ENCODE results near the gene RPS8. TPM values are rescaled to one million over a fixed set of nuclear protein-coding genes. Genes with fewer than 3 reads are reported as not detected.
"Not testable (repeated sequence)": the region's sequence is repeated elsewhere in the genome, so short reads cannot be mapped to it uniquely, and the experiment has no call there.

RPS8 gene
- total and polyA plus RNA-seq, 4 experiments from 2014 or later = 778 to 2,811 (median 2,025) TPM

- peaks cover 6 to 10% (median 6%) of the 10 kb centered on the region in 4 donors for H3K4me1 Mint-ChIP-seq
- intact Hi-C loops (cut with micrococcal nuclease) = no loop called here
- H3K4me1 ChIP-seq (ENCODE audit: insufficient read depth, low read length) = peaks cover 9% of the 10 kb centered on the region
- no peaks in the 10 kb centered on the region for H3K36me3 Mint-ChIP-seq
- H3K4me3 Mint-ChIP-seq = no peak overlapping the region
- no peak overlapping the region for H3K27ac ChIP-seq (ENCODE audit: low read depth, low read length)
- H3K27ac Mint-ChIP-seq = peak overlapping the region in 5 of 7 donors; percentile 17 to 72 (median 55)
- no peaks in the 10 kb centered on the region for H3K9me3 ChIP-seq (ENCODE audit: control insufficient read depth in 1 of 2, low read length in 2 of 2)
- H3K4me3 ChIP-seq (ENCODE audit: low read length in 2 of 2) = no peak overlapping the region
- H3K36me3 ChIP-seq (ENCODE audit: insufficient read depth, low read length) = no peaks in the 10 kb centered on the region
- no peaks in the 10 kb centered on the region for H3K27me3 Mint-ChIP-seq
- no peaks in the 10 kb centered on the region for H3K9me3 Mint-ChIP-seq
- ChIA-PET POLR2A (ENCODE audit: partially characterized antibody) (interaction anchor here (0.6 to 3.8 kb wide), 9 partner anchors 9 to 221 kb away, joined by 3 to 17 read pairs (median 6); partner anchors contain the start of genes HECTD3, PLK3, RNU5D-1 and RPS8), CTCF (ENCODE audit: partially characterized antibody) (interaction anchor here (0.7 to 9.2 kb wide), 12 partner anchors 9 to 792 kb away, joined by 3 to 75 read pairs (median 5); partner anchors contain the start of genes HECTD3, PLK3 and RNU5D-1)
- no peaks in the 10 kb centered on the region for H3K27me3 ChIP-seq (ENCODE audit: insufficient read depth, low read length)
- no peak for DNase-seq
Observed at GRCh38 chr1:44790968-44791801, 15.8 kb downstream of the RPS8 start.

GRCh38 chr1:44792736-44793502, 17.6 kb downstream of the RPS8 start:
- Mint-ChIP-seq H3K4me1 (peaks cover 0 to 5% (median 2%) of the 10 kb centered on the region in 4 donors), H3K27ac (peak overlapping the region in 1 of 7 donors; percentile 79), H3K9me3 (no peaks in the 10 kb centered on the region), H3K27me3 (no peaks in the 10 kb centered on the region), H3K4me3 (no peak overlapping the region), H3K36me3 (no peaks in the 10 kb centered on the region)
- Histone ChIP-seq H3K27me3 (ENCODE audit: insufficient read depth, low read length) (no peaks in the 10 kb centered on the region), H3K36me3 (ENCODE audit: insufficient read depth, low read length) (no peaks in the 10 kb centered on the region), H3K4me3 (ENCODE audit: low read length in 2 of 2) (no peak overlapping the region), H3K4me1 (ENCODE audit: insufficient read depth, low read length) (no peaks in the 10 kb centered on the region), H3K27ac (ENCODE audit: low read depth, low read length) (no peak overlapping the region), H3K9me3 (ENCODE audit: control insufficient read depth in 1 of 2, low read length in 2 of 2) (no peaks in the 10 kb centered on the region)
- DNase-seq = no peak
- intact Hi-C loops (cut with micrococcal nuclease) = loop anchor here (2.0 kb wide), 1 partner anchor 510 kb away; no protein-coding TSS in a partner anchor
- CTCF ChIA-PET (ENCODE audit: partially characterized antibody) = interaction anchor here (0.7 to 2.5 kb wide), 21 partner anchors 8 to 700 kb away, joined by 3 to 23 read pairs (median 8); partner anchors contain the start of genes BTBD19, EIF2B3, HECTD3 and RPS8
- POLR2A ChIA-PET (ENCODE audit: partially characterized antibody) = interaction anchor here (0.9 to 3.8 kb wide), 12 partner anchors 9 to 510 kb away, joined by 3 to 17 read pairs (median 6); partner anchors contain the start of genes BTBD19, HECTD3, RNU5D-1 and UROD

- Mint-ChIP-seq H3K27ac (peak overlapping the region in 6 of 7 donors; percentile 36 to 82 (median 62)), H3K4me1 (peaks cover 14 to 28% (median 22%) of the 10 kb centered on the region in 4 donors), H3K4me3 (peak overlapping the region in 1 of 8 donors; percentile 10), H3K36me3 (peaks cover 15 to 18% of the 10 kb centered on the region in 2 donors)
- not testable (repeated sequence) for H3K27me3 ChIP-seq (ENCODE audit: insufficient read depth, low read length); H3K4me3 ChIP-seq (ENCODE audit: low read length in 2 of 2); H3K9me3 ChIP-seq (ENCODE audit: control insufficient read depth in 1 of 2, low read length in 2 of 2); H3K9me3 Mint-ChIP-seq; H3K27ac ChIP-seq (ENCODE audit: low read depth, low read length); H3K36me3 ChIP-seq (ENCODE audit: insufficient read depth, low read length); H3K27me3 Mint-ChIP-seq
- peak in 1 of 5 donors; percentile 15 for DNase-seq
- ChIA-PET POLR2A (ENCODE audit: partially characterized antibody) (interaction anchor here (1.3 to 18.2 kb wide), 2 partner anchors 20 to 22 kb away, joined by 9 to 1564 read pairs; partner anchors contain the start of genes BTBD19, DYNLT4 and RPS8), CTCF (ENCODE audit: partially characterized antibody) (interaction anchor here (1.3 to 3.8 kb wide), 4 partner anchors 10 to 16 kb away, joined by 3 to 63 read pairs (median 6); partner anchors contain the start of genes BEST4 and BTBD19)
- intact Hi-C loops (cut with micrococcal nuclease) = loop anchor here (2.0 kb wide), 2 partner anchors 39 to 213 kb away; partner anchors contain the start of gene HECTD3
- H3K4me1 ChIP-seq (ENCODE audit: insufficient read depth, low read length) = peaks cover 20% of the 10 kb centered on the region
Observed at GRCh38 chr1:44797886-44798285, 22.5 kb downstream of the RPS8 start.

GRCh38 chr1:44798481-44799365, 23.4 kb downstream of the RPS8 start:
- POLR2A ChIA-PET (ENCODE audit: partially characterized antibody) = interaction anchor here (1.0 to 18.2 kb wide), 11 partner anchors 11 to 213 kb away, joined by 3 to 1564 read pairs (median 7); partner anchors contain the start of genes BEST4, BTBD19, DYNLT4 and HECTD3
- CTCF ChIA-PET (ENCODE audit: partially characterized antibody) = interaction anchor here (0.7 to 13.0 kb wide), 12 partner anchors 11 to 502 kb away, joined by 3 to 174 read pairs (median 5); partner anchors contain the start of genes BTBD19, HECTD3 and UROD
- peak overlapping the region in 4 of 8 donors; percentile 21 to 99 (median 96) for H3K4me3 Mint-ChIP-seq
- H3K4me1 Mint-ChIP-seq = peaks cover 20 to 37% (median 25%) of the 10 kb centered on the region in 4 donors
- Histone ChIP-seq H3K27ac (ENCODE audit: low read depth, low read length) (no peak overlapping the region), H3K4me3 (ENCODE audit: low read length in 2 of 2) (no peak overlapping the region), H3K36me3 (ENCODE audit: insufficient read depth, low read length) (peaks cover 12% of the 10 kb centered on the region), H3K9me3 (ENCODE audit: control insufficient read depth in 1 of 2, low read length in 2 of 2) (no peaks in the 10 kb centered on the region), H3K27me3 (ENCODE audit: insufficient read depth, low read length) (no peaks in the 10 kb centered on the region), H3K4me1 (ENCODE audit: insufficient read depth, low read length) (peaks cover 28% of the 10 kb centered on the region)
- intact Hi-C loops (cut with micrococcal nuclease) = loop anchor here (2.0 kb wide), 2 partner anchors 38 to 212 kb away; partner anchors contain the start of gene HECTD3
- H3K9me3 Mint-ChIP-seq = peaks cover 0 to 4% (median 0%) of the 10 kb centered on the region in 8 donors
- H3K27me3 Mint-ChIP-seq = no peaks in the 10 kb centered on the region
- peaks cover 21 to 27% of the 10 kb centered on the region in 2 donors for H3K36me3 Mint-ChIP-seq
- H3K27ac Mint-ChIP-seq = peak overlapping the region; percentile 49 to 100 (median 99)
- DNase-seq = peak in 1 of 5 donors; percentile 37

GRCh38 chr1:44799770-44800584, 24.6 kb downstream of the RPS8 start, which contains the start of gene PLK3:
PLK3 (plus strand) TSS chr1:44800377; CDS start chr1:44800464, 87 bp downstream.
- Histone ChIP-seq H3K4me3 (ENCODE audit: low read length in 2 of 2) (peak within 1 kb of the TSS; percentile 77 to 83), H3K36me3 (ENCODE audit: insufficient read depth, low read length) (peaks cover 22% of the 10 kb centered on the region), H3K9me3 (ENCODE audit: control insufficient read depth in 1 of 2, low read length in 2 of 2) (no peaks in the 10 kb centered on the region), H3K27ac (ENCODE audit: low read depth, low read length) (peak within 1 kb of the TSS; percentile 96), H3K27me3 (ENCODE audit: insufficient read depth, low read length) (no peaks in the 10 kb centered on the region), H3K4me1 (ENCODE audit: insufficient read depth, low read length) (peaks cover 37% of the 10 kb centered on the region)
- ChIA-PET POLR2A (ENCODE audit: partially characterized antibody) (interaction anchor here (0.7 to 18.2 kb wide), 33 partner anchors 10 to 886 kb away, joined by 3 to 1564 read pairs (median 6); partner anchors contain the start of genes ARMH1, BEST4, BTBD19 and DYNLT4), CTCF (ENCODE audit: partially characterized antibody) (interaction anchor here (0.7 to 13.0 kb wide), 22 partner anchors 9 to 504 kb away, joined by 3 to 174 read pairs (median 4); partner anchors contain the start of genes BEST4, BTBD19, HECTD3 and RNU5D-1)
- H3K4me1 Mint-ChIP-seq = peaks cover 23 to 48% (median 31%) of the 10 kb centered on the region in 4 donors
- peaks cover 24 to 39% of the 10 kb centered on the region in 2 donors for H3K36me3 Mint-ChIP-seq
- peak within 1 kb of the TSS; percentile 82 to 100 (median 99) for H3K27ac Mint-ChIP-seq
- DNase-seq = peak; percentile 99 to 100 (median 99)
- H3K9me3 Mint-ChIP-seq = peaks cover 0 to 7% (median 0%) of the 10 kb centered on the region in 8 donors
- H3K4me3 Mint-ChIP-seq = peak within 1 kb of the TSS; percentile 89 to 99 (median 96)
- H3K27me3 Mint-ChIP-seq = no peaks in the 10 kb centered on the region
- intact Hi-C loops (cut with micrococcal nuclease) = loop anchor here (2.0 to 10.0 kb wide), 5 partner anchors 37 to 887 kb away; partner anchors contain the start of genes GPBP1L1, HECTD3, NASP and TESK2
